HG03460 (cell line): ENCODE measurements around the gene CHD1.

Experiments
- ATAC-seq: cut with Tn5 transposase; IDR thresholded peaks from one replicate; pipeline ENCODE4 v1.9.1; 2021; ENCODE audit not compliant: unreplicated experiment

The CHD1 gene

DNA sequence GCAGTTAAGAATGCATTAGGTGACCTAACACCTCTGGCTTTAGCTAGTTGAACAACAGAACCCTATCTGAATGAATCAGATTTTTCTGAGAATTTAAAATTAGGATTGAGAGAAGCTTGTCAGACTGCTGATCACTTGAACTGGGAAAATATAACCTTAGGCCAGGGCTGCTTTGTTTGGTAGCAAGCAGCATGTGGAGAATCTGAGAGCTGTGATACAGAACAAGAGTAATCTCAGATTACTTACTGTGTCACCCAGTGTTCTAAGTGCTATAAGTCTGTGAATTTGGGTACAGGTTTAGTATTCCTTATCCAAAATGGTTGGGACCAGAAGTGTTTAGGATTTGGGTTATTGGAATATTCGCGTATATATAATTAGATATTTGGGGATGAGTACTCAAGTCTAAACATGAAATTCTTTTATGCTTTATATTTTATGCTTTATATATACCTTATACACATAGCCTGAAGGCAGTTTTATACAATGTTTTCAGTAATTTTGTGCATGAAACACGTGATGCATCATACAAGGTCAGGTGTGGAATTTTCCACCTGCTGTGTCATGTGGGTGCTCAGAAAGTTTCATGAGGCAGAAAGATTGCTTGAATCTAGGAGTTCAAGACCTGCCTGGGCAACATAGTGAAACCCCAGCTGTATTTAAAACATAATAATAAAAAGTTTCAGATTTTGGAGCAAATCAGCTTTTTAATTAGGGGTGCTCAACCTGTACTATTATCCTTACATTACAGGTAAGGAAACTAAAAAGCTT is 8.3 kb upstream of the CHD1 start:
- ATAC-seq, result no peak

DNA sequence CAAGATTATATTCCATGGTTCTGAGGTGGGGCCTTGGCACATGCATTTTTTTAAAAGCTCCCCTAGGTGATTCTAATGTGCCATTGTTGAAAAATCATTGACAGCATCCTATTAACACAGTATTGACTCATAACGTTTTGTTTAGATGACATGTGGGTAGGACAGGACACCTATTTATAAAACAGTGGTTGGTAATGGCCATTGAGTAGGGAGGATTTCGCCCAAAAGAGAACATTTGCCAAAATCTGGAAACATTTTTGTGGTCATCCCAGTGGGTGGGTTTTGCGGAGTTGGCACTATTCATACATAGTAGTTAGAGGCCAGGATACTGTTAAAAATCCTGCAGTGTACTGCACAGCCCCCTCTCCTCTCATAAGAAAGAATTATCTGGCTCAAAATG is 6.4 kb upstream of the CHD1 start:
- no peak for ATAC-seq

DNA sequence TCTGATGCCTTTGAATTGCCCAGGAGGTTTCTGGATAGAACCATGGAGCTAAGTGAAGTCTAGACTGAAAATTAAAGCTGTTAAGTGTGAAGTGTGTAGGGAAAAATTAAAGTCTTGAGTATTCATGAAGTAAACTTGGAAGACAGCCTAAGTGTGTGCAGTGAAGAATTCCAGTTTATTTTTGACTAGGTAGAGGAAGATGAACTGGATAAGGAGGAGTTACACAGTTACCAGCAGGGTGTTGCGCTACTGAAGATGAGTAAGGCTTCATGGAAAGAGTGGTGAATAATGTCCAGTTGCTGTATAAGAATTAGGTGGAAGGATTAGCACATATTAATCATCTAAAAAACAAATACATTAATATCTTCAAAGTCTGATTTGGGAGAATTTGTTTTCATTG is 5.7 kb upstream of the CHD1 start:
- no peak for ATAC-seq

DNA sequence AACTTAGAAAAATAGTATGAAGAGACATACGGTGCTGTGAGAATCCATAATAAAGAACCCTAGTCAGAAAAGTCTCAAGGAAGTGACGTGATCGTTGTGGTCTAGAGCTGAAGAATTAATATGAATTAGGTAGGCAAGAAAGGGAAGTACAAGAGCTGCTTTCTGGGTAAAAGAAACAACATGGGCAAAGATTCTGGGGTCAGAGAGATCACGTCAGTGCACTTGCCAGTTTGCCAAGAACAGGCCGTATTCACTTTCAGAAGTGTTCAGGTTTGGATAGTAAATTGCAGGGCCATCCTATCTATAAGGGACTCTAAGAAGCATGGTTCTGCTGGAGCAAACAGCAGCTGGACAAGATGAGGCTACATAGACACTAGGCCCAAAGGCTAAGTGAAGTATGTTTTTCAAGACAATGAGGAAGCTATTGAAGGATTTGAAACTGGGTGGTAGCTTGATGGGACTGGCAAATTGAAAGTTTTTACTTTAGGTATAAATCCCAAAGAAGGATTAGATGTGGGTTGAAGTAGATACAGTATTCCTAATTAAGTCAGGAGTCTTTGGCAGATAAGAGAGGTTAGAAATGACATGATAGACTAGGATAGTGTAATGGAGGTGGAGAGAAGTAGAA is 4.8 kb upstream of the CHD1 start:
- ATAC-seq, result peak; percentile 24

DNA sequence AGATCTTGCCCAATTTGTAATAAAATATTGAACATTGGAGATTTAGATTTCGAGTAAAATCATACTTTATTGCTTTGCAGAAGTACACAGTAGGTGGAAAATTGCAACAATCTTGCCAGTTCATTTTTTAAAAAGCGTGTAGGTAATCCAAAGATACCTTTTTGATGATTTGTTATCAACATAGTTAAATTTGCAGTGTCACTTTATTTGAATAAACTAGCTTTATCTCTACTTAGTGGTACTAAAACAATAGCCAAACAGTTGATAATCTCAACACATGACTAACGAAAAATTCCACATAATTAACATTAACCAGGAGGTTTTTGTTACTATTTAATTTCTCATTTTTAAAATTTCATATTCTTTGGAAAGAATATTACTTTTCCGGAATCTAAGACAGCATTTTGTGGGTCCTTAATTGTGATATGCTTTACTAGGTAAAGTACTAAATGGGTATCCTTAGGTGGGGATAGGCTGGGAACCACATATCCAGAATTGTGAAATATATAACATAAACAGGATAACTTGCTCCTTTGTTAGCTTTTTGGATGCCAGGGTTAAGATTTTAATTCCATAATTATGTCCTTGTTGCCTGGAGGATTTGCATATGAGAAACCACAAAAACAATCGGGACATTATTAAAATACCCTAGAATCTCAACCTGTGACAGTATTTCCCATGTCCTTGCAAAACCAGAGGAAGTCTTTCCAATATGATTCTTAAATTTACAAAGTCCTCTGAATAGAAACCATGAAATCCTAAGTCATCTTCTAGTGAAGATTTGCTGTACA is 2.4 kb upstream of the CHD1 start:
- no peak for ATAC-seq

GRCh38 chr5:98929710-98930298 is 997 bp upstream of the CHD1 start:
- ATAC-seq, result peak; percentile 58

GRCh38 chr5:98927989-98928872 is 576 bp downstream of the CHD1 start:
- peak; percentile 29 for ATAC-seq

GRCh38 chr5:98927242-98927988 is 1.4 kb downstream of the CHD1 start:
- ATAC-seq, result peak; percentile 12

GRCh38 chr5:98923966-98924365 is 4.8 kb downstream of the CHD1 start:
- no peak for ATAC-seq

GRCh38 chr5:98921947-98922505 is 6.8 kb downstream of the CHD1 start:
- no peak for ATAC-seq

GRCh38 chr5:98917433-98917832 is 11.4 kb downstream of the CHD1 start:
- no peak for ATAC-seq

DNA sequence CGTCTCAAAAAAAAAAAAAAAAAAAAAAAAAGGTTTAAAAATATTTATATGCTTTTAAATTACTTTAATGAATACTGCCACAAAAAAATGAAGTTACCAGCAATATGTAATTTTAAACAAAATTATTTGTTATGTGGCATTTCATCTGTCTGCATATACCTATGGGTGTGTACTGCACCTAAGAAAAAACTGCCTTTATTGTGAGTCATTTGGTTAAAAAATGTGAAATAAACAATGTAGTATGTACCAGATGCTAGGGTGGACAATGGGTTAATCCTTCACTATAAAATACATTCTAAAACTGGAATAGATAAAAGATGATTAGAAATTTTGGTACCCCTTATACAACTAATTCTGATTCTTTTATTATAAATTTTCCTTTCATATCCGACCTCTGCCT is 12.3 kb downstream of the CHD1 start:
- no peak for ATAC-seq

- no peak for ATAC-seq
Measured at GRCh38 chr5:98913911-98914310, 14.9 kb downstream of the CHD1 start.

GRCh38 chr5:98911280-98912040 is 17.3 kb downstream of the CHD1 start:
- ATAC-seq, result no peak

DNA sequence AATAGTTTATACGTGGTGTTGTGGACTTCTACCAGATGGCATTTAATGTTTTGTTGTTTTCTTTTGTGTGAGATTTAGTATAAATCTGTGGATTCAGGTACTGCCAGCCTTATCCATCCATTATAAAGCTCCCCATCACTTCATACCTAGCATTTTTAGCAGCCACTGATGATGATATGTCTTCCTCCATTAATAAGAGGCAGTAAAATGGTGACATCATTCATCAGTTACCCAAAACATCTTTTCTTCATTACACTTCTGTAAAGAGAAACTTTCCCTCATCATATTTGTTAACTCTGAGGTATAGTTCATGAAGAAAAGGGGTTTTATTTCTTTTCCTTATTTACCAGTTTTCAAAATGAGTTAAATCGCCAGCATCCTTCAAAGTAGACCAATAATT is 19.4 kb downstream of the CHD1 start:
- ATAC-seq, result no peak

DNA sequence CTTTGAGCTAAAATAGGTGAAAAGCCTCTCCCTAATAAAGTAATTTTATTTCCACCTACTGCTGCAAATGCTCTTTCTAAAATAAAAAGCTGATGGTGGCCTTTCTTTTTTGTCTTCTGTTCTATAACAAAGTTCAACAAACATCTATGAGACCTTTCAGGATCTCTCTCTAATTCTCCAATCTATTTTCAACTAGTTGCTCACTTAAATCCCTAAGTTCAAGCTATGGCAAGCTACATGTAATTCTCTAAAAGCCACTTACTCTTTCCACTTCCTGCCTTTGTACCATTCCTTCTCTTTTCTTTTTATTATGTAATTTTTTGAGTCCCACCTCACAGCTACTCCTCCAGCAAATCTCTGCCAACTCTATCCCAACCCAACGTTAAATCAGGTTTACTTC is 20.9 kb downstream of the CHD1 start:
- ATAC-seq, result no peak

DNA sequence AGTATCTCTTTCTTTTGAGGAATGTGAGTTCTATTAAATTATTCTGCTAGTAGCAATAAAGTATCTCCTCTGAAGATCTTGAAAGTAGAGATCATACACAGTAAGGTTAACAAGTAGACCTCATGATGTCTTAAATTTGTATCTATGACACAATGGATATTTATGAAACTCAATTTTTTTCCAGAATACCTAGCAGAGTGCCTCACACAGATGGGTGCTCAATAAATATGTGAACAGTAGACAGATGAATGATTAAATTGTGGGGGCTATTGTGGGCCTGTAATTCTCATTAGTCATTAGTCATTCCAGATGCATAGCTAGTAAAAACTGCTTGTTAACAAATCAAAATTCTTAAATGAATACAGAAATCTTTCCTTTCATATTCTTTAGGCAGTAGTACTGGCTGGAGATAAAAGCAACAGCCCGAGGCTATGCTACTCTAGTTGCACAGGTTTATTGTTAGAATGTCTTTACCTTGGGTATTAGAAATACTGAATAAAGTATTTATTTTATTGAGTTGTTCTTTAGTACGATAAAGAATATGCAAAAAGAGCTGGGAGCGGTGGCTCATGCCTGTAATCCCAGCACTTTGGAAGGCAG is 22.0 kb downstream of the CHD1 start:
- no peak for ATAC-seq

DNA sequence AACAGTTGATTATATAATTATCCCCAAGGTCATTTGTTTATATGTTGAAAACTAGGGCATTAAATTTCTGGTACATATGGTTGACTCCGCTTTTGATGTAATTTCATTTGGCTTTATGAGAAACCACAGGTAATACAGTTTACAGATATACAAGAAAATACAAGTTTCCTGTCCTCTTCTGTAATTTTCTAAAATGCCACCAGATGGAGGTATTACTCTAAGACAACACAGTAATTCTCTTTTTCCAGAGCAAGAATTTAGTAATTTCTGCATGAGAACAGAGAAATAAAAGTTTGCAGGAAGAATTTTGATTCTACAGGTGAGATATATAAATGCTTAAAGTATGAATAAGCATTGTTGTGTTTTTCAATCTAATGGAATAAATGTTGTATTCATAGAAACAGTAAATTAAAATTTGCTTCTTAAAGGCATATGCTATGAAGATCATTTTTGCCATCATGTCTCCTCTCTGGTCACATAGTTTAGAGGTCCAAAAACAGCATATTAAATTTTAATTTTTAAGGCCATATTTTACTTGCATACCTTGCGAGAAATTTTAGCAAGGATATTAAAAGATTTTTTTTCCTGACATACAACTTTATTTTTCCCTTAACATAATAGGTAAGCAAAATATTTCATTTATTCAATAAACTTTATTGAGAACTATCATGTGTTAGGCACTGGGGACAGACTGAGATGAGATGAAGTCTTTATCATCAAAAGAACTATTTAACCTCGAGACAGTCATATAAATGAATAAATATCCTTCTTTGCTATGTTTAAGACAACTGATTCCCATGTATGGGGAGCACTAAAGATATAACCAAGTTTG is 22.7 kb downstream of the CHD1 start:
- ATAC-seq, result no peak
